Neural cell (in vitro differentiated cells): Measurements from ENCODE around the gene TMSB10. TPM values are rescaled to one million over a fixed set of nuclear protein-coding genes. Genes with fewer than 3 reads are reported as not detected.
A peak's percentile ranks its signal among the peaks of the same experiment; 100 is the strongest.

Source experiments
- H2AFZ ChIP-seq: fragments of 200-600, 300-800 bp; sonication (generic), shearing (Covaris generic); 2 replicates; pipeline ENCODE4 v1.6.0; 2014; ENCODE audit warnings: low read depth, mild to moderate bottlenecking, antibody characterized with exemption, low read length, moderate library complexity
- H3F3A ChIP-seq: fragments of 200-600 bp; shearing (Covaris generic); 2 replicates; pipeline ENCODE4 v1.6.1; 2016; ENCODE audit warnings: mild to moderate bottlenecking, moderate library complexity, mixed read lengths, antibody characterized with exemption, low read length; ENCODE audit not compliant: insufficient read depth, poor library complexity, severe bottlenecking
- H3K27ac ChIP-seq: fragments of 200-600, 300-800 bp; sonication (generic), shearing (Covaris generic); 2 replicates; pipeline ENCODE4 v1.5.1; 2014; ENCODE audit warnings: mild to moderate bottlenecking, low read length, moderate library complexity
- H3K27me3 ChIP-seq: fragments of 300-800, 200-600 bp; sonication (generic), shearing (Covaris generic); 2 replicates; pipeline ENCODE4 v1.6.0; 2014; ENCODE audit warnings: mild to moderate bottlenecking, low read depth, low read length, moderate library complexity; ENCODE audit not compliant: insufficient read depth
- H3K36me3 ChIP-seq: fragments of 300-800, 200-600 bp; sonication (generic), shearing (Covaris generic); 2 replicates; pipeline ENCODE4 v1.5.1; 2014; ENCODE audit warnings: mild to moderate bottlenecking, antibody characterized with exemption, low read length, moderate library complexity; ENCODE audit not compliant: insufficient read depth
- H3K4me2 ChIP-seq: fragments of 300-800, 200-600 bp; sonication (generic), shearing (Covaris generic); 2 replicates; pipeline ENCODE4 v1.6.0; 2014; ENCODE audit warnings: mild to moderate bottlenecking, low read length
- H3K4me3 ChIP-seq: fragments of 300-800, 200-600 bp; sonication (generic), shearing (Covaris generic); 2 replicates; pipeline ENCODE4 v1.5.1; 2014; ENCODE audit warnings: mild to moderate bottlenecking, low read length, moderate library complexity
- H3K79me2 ChIP-seq: fragments of 200-600 bp; shearing (Covaris generic); replicated peaks from 2 replicates; pipeline ENCODE4 v1.6.0; 2014; ENCODE audit warnings: mild to moderate bottlenecking, low read length, moderate library complexity; ENCODE audit not compliant: insufficient read depth
- H3K9ac ChIP-seq: fragments of 300-800, 200-600 bp; sonication (generic), shearing (Covaris generic); 2 replicates; pipeline ENCODE4 v1.6.1; 2016; ENCODE audit warnings: mild to moderate bottlenecking, low read length, mixed read lengths
- H3K9me2 ChIP-seq: fragments of 200-600 bp; shearing (Covaris generic); 2 replicates; pipeline ENCODE4 v1.6.1; 2016; ENCODE audit warnings: mild to moderate bottlenecking, low read length, mixed read lengths; ENCODE audit not compliant: insufficient read depth
- H3K9me3 ChIP-seq: fragments of 200-600, 300-800 bp; sonication (generic), shearing (Covaris generic); 2 replicates; pipeline ENCODE4 v1.6.1; 2016; ENCODE audit warnings: mild to moderate bottlenecking, mixed run types, low read length, moderate library complexity, mixed read lengths
- H4K20me1 ChIP-seq: fragments of 200-600 bp; shearing (Covaris generic); 2 replicates; pipeline ENCODE4 v1.6.1; 2016; ENCODE audit warnings: mild to moderate bottlenecking, mixed run types; ENCODE audit not compliant: insufficient read depth
- EP300 ChIP-seq: fragments of 450-650 bp; conservative IDR thresholded peaks from 2 replicates; pipeline ENCODE4 v1.6.1; 2014; ENCODE audit warnings: antibody characterized with exemption, mild to moderate bottlenecking, moderate library complexity; ENCODE audit not compliant: poor library complexity, severe bottlenecking
- EZH2 ChIP-seq: fragments of 200-600, 300-800 bp; shearing (Covaris generic), sonication (generic); IDR thresholded peaks from 2 replicates; pipeline ENCODE4 v1.6.1; 2014; ENCODE audit warnings: antibody characterized with exemption, low read length, borderline replicate concordance, mild to moderate bottlenecking; ENCODE audit not compliant: insufficient read depth, poor library complexity, severe bottlenecking
- MXI1 ChIP-seq: fragments of 450-650 bp; conservative IDR thresholded peaks from 2 replicates; pipeline ENCODE4 v1.6.1; 2014; ENCODE audit warnings: antibody characterized with exemption, mild to moderate bottlenecking; ENCODE audit not compliant: poor library complexity, severe bottlenecking
- POLR2AphosphoS5 ChIP-seq: IDR thresholded peaks from 2 replicates; pipeline ENCODE4 v1.6.1; 2012
- RAD21 ChIP-seq: fragments of 450-650 bp; conservative IDR thresholded peaks from 2 replicates; pipeline ENCODE4 v1.6.1; 2014; ENCODE audit warnings: antibody characterized with exemption, mild to moderate bottlenecking, moderate library complexity
- SMC3 ChIP-seq: fragments of 450-650 bp; conservative IDR thresholded peaks from 2 replicates; pipeline ENCODE4 v1.6.1; 2014; ENCODE audit warnings: antibody characterized with exemption, mild to moderate bottlenecking, moderate library complexity; ENCODE audit not compliant: poor library complexity
- TAF1 ChIP-seq: IDR thresholded peaks from 2 replicates; pipeline ENCODE4 v1.6.1; 2012; ENCODE audit warnings: low read depth
- polyA plus RNA-seq: library from polyadenylated mRNA; depleted of rRNA; stranded (reverse); fragments of >200 nt; gene quantifications from 2 replicates; pipeline ENCODE4 v1.2.3, GENCODE V29; 2014
- TF ChIP-seq, protein P1 (sequence below): IDR thresholded peaks from 2 replicates; pipeline ENCODE4 v1.6.1; 2012; ENCODE audit warnings: borderline replicate concordance
- TF ChIP-seq, protein P2 (sequence below): fragments of 450-650 bp; IDR thresholded peaks from 2 replicates; pipeline ENCODE4 v1.5.1; 2014; ENCODE audit warnings: antibody characterized with exemption, mild to moderate bottlenecking, moderate library complexity; ENCODE audit not compliant: poor library complexity, severe bottlenecking

TMSB10 gene
- polyA plus RNA-seq, 1 donor from 2014 or later: 15,324 TPM

- Histone ChIP-seq H3K79me2 (no peaks in the 10 kb centered on the region), H3K9me2 (no peaks in the 10 kb centered on the region), H3K36me3 (no peaks in the 10 kb centered on the region), H2AFZ (no peak overlapping the region), H3K27me3 (peaks cover 66% of the 10 kb centered on the region), H3K9me3 (no peaks in the 10 kb centered on the region), H3K27ac (no peak overlapping the region), H3F3A (no peaks in the 10 kb centered on the region), H3K4me3 (peak overlapping the region; percentile 66), H3K9ac (no peak overlapping the region), H3K4me2 (no peak overlapping the region), H4K20me1 (no peaks in the 10 kb centered on the region)
- TF ChIP-seq, protein P1, sequence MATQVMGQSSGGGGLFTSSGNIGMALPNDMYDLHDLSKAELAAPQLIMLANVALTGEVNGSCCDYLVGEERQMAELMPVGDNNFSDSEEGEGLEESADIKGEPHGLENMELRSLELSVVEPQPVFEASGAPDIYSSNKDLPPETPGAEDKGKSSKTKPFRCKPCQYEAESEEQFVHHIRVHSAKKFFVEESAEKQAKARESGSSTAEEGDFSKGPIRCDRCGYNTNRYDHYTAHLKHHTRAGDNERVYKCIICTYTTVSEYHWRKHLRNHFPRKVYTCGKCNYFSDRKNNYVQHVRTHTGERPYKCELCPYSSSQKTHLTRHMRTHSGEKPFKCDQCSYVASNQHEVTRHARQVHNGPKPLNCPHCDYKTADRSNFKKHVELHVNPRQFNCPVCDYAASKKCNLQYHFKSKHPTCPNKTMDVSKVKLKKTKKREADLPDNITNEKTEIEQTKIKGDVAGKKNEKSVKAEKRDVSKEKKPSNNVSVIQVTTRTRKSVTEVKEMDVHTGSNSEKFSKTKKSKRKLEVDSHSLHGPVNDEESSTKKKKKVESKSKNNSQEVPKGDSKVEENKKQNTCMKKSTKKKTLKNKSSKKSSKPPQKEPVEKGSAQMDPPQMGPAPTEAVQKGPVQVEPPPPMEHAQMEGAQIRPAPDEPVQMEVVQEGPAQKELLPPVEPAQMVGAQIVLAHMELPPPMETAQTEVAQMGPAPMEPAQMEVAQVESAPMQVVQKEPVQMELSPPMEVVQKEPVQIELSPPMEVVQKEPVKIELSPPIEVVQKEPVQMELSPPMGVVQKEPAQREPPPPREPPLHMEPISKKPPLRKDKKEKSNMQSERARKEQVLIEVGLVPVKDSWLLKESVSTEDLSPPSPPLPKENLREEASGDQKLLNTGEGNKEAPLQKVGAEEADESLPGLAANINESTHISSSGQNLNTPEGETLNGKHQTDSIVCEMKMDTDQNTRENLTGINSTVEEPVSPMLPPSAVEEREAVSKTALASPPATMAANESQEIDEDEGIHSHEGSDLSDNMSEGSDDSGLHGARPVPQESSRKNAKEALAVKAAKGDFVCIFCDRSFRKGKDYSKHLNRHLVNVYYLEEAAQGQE: no peak
- no peak for TF ChIP-seq EZH2
- no peak for TF ChIP-seq RAD21
- TF ChIP-seq SMC3: no peak
- no peak for TF ChIP-seq POLR2AphosphoS5
- no peak for TF ChIP-seq EP300
- TF ChIP-seq, protein P2, sequence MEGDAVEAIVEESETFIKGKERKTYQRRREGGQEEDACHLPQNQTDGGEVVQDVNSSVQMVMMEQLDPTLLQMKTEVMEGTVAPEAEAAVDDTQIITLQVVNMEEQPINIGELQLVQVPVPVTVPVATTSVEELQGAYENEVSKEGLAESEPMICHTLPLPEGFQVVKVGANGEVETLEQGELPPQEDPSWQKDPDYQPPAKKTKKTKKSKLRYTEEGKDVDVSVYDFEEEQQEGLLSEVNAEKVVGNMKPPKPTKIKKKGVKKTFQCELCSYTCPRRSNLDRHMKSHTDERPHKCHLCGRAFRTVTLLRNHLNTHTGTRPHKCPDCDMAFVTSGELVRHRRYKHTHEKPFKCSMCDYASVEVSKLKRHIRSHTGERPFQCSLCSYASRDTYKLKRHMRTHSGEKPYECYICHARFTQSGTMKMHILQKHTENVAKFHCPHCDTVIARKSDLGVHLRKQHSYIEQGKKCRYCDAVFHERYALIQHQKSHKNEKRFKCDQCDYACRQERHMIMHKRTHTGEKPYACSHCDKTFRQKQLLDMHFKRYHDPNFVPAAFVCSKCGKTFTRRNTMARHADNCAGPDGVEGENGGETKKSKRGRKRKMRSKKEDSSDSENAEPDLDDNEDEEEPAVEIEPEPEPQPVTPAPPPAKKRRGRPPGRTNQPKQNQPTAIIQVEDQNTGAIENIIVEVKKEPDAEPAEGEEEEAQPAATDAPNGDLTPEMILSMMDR: no peak
- no peak for TF ChIP-seq MXI1
- TF ChIP-seq TAF1: no peak
Measured at GRCh38 chr2:84879584-84880394, 25.7 kb upstream of the TMSB10 start.

DNA sequence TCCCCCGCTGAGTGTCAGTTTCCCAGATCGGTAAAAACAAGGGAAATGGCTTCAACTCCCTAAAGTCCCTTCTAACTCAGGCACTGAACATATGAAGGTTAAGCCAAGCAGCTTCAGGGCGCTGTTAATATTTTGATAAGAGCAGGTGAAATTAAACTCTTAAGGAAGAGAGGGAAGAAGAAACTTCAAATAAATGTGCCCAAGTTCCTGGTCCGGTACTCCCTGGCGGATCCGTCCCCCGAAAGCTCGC, 25.1 kb upstream of the TMSB10 start:
- no peak for TF ChIP-seq RAD21
- no peak for TF ChIP-seq EP300
- no peak for TF ChIP-seq POLR2AphosphoS5
- no peak for TF ChIP-seq EZH2
- TF ChIP-seq TAF1: no peak
- TF ChIP-seq, protein P2: no peak
- TF ChIP-seq, protein P1: no peak
- no peak for TF ChIP-seq MXI1
- TF ChIP-seq SMC3: no peak
- Histone ChIP-seq H2AFZ (no peak overlapping the region), H3K4me2 (peak overlapping the region; percentile 21), H3K27ac (no peak overlapping the region), H3K27me3 (peaks cover 67% of the 10 kb centered on the region), H3K9me2 (no peaks in the 10 kb centered on the region), H3K79me2 (no peaks in the 10 kb centered on the region), H4K20me1 (no peaks in the 10 kb centered on the region), H3K4me3 (peak overlapping the region; percentile 66), H3K9ac (no peak overlapping the region), H3K36me3 (no peaks in the 10 kb centered on the region), H3F3A (no peaks in the 10 kb centered on the region), H3K9me3 (no peaks in the 10 kb centered on the region)
